Transverse colon (tissue), 4 donors: ENCODE data around the gene ZBTB39. TPM values are rescaled to one million over a fixed set of nuclear protein-coding genes. Genes with fewer than 3 reads are reported as not detected.

ENCODE experiments used
- DNase-seq: peaks from one replicate; pipeline ENCODE4 v3.0.0-alpha.2; 2019
- H3K27ac ChIP-seq, 4 donors: fragments of 200-600 bp; sonication (generic); 2 replicates each; pipeline ENCODE4 v1.5.1; 2016 to 2018; ENCODE audit warnings: inconsistent platforms in 4 of 4
- H3K27me3 ChIP-seq: fragments of 200-600 bp; sonication (generic); 2 replicates; pipeline ENCODE4 v1.5.1; 2017; ENCODE audit warnings: inconsistent platforms
- H3K36me3 ChIP-seq, 4 donors: fragments of 200-600 bp; sonication (generic); 2 replicates each; pipeline ENCODE4 v1.5.1; 2017 to 2019; ENCODE audit warnings: inconsistent platforms in 4 of 4
- H3K4me1 ChIP-seq, 4 donors: fragments of 200-600 bp; sonication (generic); 2 replicates each; pipeline ENCODE4 v1.5.1; 2017 to 2020; ENCODE audit warnings: inconsistent platforms in 4 of 4
- H3K4me3 ChIP-seq, 4 donors: fragments of 200-600 bp; sonication (generic); 1 replicate in 1 of 4; 2 replicates in 3 of 4; pipeline versions ENCODE4 v1.5.1 to v1.6.1; 2017 to 2019; ENCODE audit warnings: inconsistent platforms in 4 of 4
- H3K9me3 ChIP-seq, 2 donors: fragments of 200-600 bp; sonication (generic); 2 replicates each; pipeline ENCODE4 v1.5.1; 2017 to 2019; ENCODE audit warnings: inconsistent platforms in 2 of 2
- EP300 ChIP-seq: sonication (generic); formaldehyde crosslinking; IDR thresholded peaks from one replicate; pipeline ENCODE4 v1.6.1; 2017; ENCODE audit warnings: antibody characterized with exemption, low read depth
- POLR2A ChIP-seq: fragments of 450-650 bp; IDR thresholded peaks from one replicate; pipeline ENCODE4 v1.6.1; 2016; ENCODE audit warnings: antibody characterized with exemption, mild to moderate bottlenecking, moderate library complexity
- POLR2AphosphoS5 ChIP-seq, 3 donors: sonication (generic); formaldehyde crosslinking; IDR thresholded peaks; one replicate each; pipeline ENCODE4 v1.6.1; 2016; ENCODE audit warnings: antibody characterized with exemption in 3 of 3
- WGBS, 2 donors: methylation state at CpG; one replicate each; pipeline ENCODE4 v1.1.5; 2018; ENCODE audit warnings: low coverage in 1 of 2; 5-methylcytosine and 5-hydroxymethylcytosine counted together
- in situ Hi-C, 4 donors: fragments of 200-750 bp; cut with MboI; loops; one replicate each; pipeline versions ENCODE4 v1.15.0 to v1.15.1; 2017; ENCODE audit warnings: low sequenced_read_pairs in 3 of 4, low pct_ligation_motif_present in 1 of 4, low pct_unique_long_range_greater_than_20kb in 1 of 4
- intact Hi-C: fragments of 100-400 bp; cut with DNase I; formaldehyde crosslinking; loops from one replicate; pipeline ENCODE4 v1.15.1; 2023; ENCODE audit warnings: low total_unique reads
- total RNA-seq, 4 donors: library from RNA; depleted of rRNA; stranded (reverse); fragments of >200 nt; gene quantifications; one replicate each; pipeline ENCODE4 v1.1.0, GENCODE V29; 2016
- TF ChIP-seq, protein P1 (sequence below), 5 experiments: fragments of 200-600 bp in 3 of 5; fragments of 450-650 bp in 2 of 5; sonication (generic) in 3 of 5; IDR thresholded peaks; 1 replicate in 2 of 5; 2 replicates in 3 of 5; pipeline ENCODE4 v1.5.1; 2016 to 2017; ENCODE audit warnings: antibody characterized with exemption in 5 of 5, inconsistent platforms in 3 of 5, mild to moderate bottlenecking in 2 of 5, moderate library complexity in 1 of 5

ZBTB39 gene
- total RNA-seq, 4 donors from 2014 or later: 3.4 to 8.0 (median 4.8) TPM

DNA sequence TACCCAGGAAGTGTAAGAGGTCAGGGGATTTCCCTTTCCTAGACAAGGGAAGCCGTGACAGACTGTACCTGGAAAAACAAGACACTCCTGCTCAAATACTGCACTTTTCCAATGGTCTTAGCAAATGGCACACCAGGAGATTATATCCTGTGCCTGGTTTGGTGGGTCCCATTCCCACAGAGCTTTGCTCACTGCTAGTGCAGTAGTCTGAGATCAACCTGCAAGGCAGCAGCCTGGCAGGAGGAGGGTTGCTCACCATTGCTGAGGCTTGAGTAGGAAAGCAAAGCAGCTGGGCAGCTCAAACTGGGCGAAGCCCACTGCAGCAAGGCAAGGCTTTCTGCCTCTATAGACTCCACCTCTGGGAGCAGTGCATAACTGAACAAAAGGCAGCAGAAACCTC is 47.9 kb downstream of the ZBTB39 start:
- no peak overlapping the region for H3K27ac ChIP-seq
- peaks cover 0 to 7% (median 0%) of the 10 kb centered on the region in 4 donors for H3K4me1 ChIP-seq
- intact Hi-C loops: no loop called here
- peaks cover 0 to 6% of the 10 kb centered on the region in 2 donors for H3K9me3 ChIP-seq
- no peaks in the 10 kb centered on the region for H3K27me3 ChIP-seq
- 50% methylated on average over 1 of the region's 2 CpGs; no CpG with 5 or more reads in 1 of the 2 donors for WGBS, 2 donors
- DNase-seq: no peak
- no peak for TF ChIP-seq POLR2A
- H3K36me3 ChIP-seq: no peaks in the 10 kb centered on the region
- in situ Hi-C loops: no loop called here
- H3K4me3 ChIP-seq: no peak overlapping the region

- in situ Hi-C loops: no loop called here
- no peaks in the 10 kb centered on the region for H3K36me3 ChIP-seq
- DNase-seq: no peak
Observed at GRCh38 chr12:56957229-56958052, 48.9 kb downstream of the ZBTB39 start, which contains the start of gene RDH16. RDH16 (minus strand) TSS chr12:56957608; CDS start chr12:56957462, 146 bp downstream.

GRCh38 chr12:56955631-56956256 is 50.6 kb downstream of the ZBTB39 start:
- Histone ChIP-seq H3K4me1 (peaks cover 0 to 7% (median 0%) of the 10 kb centered on the region in 4 donors), H3K9me3 (peaks cover 0 to 6% of the 10 kb centered on the region in 2 donors), H3K36me3 (no peaks in the 10 kb centered on the region), H3K27me3 (no peaks in the 10 kb centered on the region), H3K4me3 (no peak overlapping the region), H3K27ac (no peak overlapping the region)
- no peak for DNase-seq
- no peak for TF ChIP-seq EP300
- no peak for TF ChIP-seq POLR2A
- no peak for TF ChIP-seq POLR2AphosphoS5 (IDR thresholded peaks at IDR 0.05)
- in situ Hi-C loops: no loop called here
- intact Hi-C loops: no loop called here
- WGBS, 2 donors: 60 to 61% methylated on average over 1 to 2 of the region's 2 CpGs

More at GRCh38 chr12:56957229-56958052, 48.9 kb downstream of the ZBTB39 start, which contains the start of gene RDH16:
- whole genome bisulfite sequencing, 2 donors: 61% methylated on average over 10 of the region's 10 CpGs; no CpG with 5 or more reads in 1 of the 2 donors
- Histone ChIP-seq H3K27me3 (no peaks in the 10 kb centered on the region), H3K9me3 (peaks cover 0 to 6% of the 10 kb centered on the region in 2 donors), H3K4me3 (no peak within 1 kb of the TSS), H3K27ac (no peak within 1 kb of the TSS), H3K4me1 (peaks cover 0 to 7% (median 0%) of the 10 kb centered on the region in 4 donors)
- intact Hi-C loops: no loop called here
- TF ChIP-seq, protein P1, sequence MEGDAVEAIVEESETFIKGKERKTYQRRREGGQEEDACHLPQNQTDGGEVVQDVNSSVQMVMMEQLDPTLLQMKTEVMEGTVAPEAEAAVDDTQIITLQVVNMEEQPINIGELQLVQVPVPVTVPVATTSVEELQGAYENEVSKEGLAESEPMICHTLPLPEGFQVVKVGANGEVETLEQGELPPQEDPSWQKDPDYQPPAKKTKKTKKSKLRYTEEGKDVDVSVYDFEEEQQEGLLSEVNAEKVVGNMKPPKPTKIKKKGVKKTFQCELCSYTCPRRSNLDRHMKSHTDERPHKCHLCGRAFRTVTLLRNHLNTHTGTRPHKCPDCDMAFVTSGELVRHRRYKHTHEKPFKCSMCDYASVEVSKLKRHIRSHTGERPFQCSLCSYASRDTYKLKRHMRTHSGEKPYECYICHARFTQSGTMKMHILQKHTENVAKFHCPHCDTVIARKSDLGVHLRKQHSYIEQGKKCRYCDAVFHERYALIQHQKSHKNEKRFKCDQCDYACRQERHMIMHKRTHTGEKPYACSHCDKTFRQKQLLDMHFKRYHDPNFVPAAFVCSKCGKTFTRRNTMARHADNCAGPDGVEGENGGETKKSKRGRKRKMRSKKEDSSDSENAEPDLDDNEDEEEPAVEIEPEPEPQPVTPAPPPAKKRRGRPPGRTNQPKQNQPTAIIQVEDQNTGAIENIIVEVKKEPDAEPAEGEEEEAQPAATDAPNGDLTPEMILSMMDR (IDR thresholded peaks at IDR 0.05): no peak

DNA sequence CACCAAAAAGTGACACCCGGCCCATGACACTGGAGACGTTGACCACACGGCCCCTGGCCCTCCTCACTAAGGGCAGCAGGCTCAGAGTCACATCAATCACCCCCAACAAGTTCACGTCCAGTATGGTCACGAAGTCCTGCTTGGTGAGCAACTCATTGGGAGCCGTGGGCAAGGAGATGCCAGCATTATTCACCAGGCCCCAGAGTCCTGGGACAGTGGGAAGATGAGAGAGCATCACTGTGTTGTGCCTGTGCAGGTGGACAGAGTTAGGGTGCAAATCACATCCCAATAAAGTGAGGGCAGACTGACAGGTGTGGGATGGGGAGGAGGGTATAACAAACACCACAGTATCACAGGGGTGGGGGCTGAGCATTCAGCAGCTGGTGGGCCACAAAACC is 51.4 kb downstream of the ZBTB39 start:
- intact Hi-C loops: no loop called here
- no peak overlapping the region for H3K4me3 ChIP-seq
- H3K36me3 ChIP-seq: no peaks in the 10 kb centered on the region
- DNase-seq: no peak
- peaks cover 0 to 6% of the 10 kb centered on the region in 2 donors for H3K9me3 ChIP-seq
- in situ Hi-C loops: no loop called here
- H3K27ac ChIP-seq: no peak overlapping the region
- peaks cover 0 to 7% (median 0%) of the 10 kb centered on the region in 4 donors for H3K4me1 ChIP-seq
- TF ChIP-seq EP300: no peak
- TF ChIP-seq, protein P1 (IDR thresholded peaks at IDR 0.05): no peak
- no peak for TF ChIP-seq POLR2A
- no peak for TF ChIP-seq POLR2AphosphoS5 (IDR thresholded peaks at IDR 0.05)
- no peaks in the 10 kb centered on the region for H3K27me3 ChIP-seq
- 81% methylated on average over 6 of the region's 6 CpGs; no CpG with 5 or more reads in 1 of the 2 donors for WGBS, 2 donors
